Measurements from ENCODE around the gene THRA.

- TF ChIP-seq SP2 (IDR thresholded peaks at IDR 0.05; ENCODE audit: low read length): no peak
- no peak for TF ChIP-seq POLR2A (IDR thresholded peaks at IDR 0.05; ENCODE audit: control extremely low read depth in 1 of 2, low read depth in 2 of 2, low read length in 2 of 2)
- no peak for TF ChIP-seq EGR1 (IDR thresholded peaks at IDR 0.05; ENCODE audit: borderline replicate concordance, low read depth, low read length)
- TF ChIP-seq, protein P1, sequence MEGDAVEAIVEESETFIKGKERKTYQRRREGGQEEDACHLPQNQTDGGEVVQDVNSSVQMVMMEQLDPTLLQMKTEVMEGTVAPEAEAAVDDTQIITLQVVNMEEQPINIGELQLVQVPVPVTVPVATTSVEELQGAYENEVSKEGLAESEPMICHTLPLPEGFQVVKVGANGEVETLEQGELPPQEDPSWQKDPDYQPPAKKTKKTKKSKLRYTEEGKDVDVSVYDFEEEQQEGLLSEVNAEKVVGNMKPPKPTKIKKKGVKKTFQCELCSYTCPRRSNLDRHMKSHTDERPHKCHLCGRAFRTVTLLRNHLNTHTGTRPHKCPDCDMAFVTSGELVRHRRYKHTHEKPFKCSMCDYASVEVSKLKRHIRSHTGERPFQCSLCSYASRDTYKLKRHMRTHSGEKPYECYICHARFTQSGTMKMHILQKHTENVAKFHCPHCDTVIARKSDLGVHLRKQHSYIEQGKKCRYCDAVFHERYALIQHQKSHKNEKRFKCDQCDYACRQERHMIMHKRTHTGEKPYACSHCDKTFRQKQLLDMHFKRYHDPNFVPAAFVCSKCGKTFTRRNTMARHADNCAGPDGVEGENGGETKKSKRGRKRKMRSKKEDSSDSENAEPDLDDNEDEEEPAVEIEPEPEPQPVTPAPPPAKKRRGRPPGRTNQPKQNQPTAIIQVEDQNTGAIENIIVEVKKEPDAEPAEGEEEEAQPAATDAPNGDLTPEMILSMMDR (IDR thresholded peaks at IDR 0.05; ENCODE audit: control extremely low read depth in 1 of 3, insufficient read depth in 1 of 3, low read depth in 1 of 3, low read length in 3 of 3): no peak
- TF ChIP-seq POLR2AphosphoS5 (IDR thresholded peaks at IDR 0.05; ENCODE audit: low read depth, low read length): no peak
- no peak for TF ChIP-seq CHD2 (IDR thresholded peaks at IDR 0.05; ENCODE audit: low read length)
- TF ChIP-seq RXRA (IDR thresholded peaks at IDR 0.05; ENCODE audit: insufficient read depth, low read depth, low read length): no peak
- TF ChIP-seq SIN3A (conservative IDR thresholded peaks at IDR 0.05 in 1 of 2, IDR thresholded peaks at IDR 0.05 in 1 of 2; ENCODE audit: low read depth in 1 of 2, low read length in 2 of 2): no peak
- no peak for TF ChIP-seq CEBPB (IDR thresholded peaks at IDR 0.05; ENCODE audit: low read depth, low read length)
- no peak for TF ChIP-seq ASH2L (IDR thresholded peaks at IDR 0.05; ENCODE audit: low read length)
- TF ChIP-seq GABPA (IDR thresholded peaks at IDR 0.05; ENCODE audit: borderline replicate concordance, insufficient read depth, low read length): no peak
- TF ChIP-seq, protein P2, sequence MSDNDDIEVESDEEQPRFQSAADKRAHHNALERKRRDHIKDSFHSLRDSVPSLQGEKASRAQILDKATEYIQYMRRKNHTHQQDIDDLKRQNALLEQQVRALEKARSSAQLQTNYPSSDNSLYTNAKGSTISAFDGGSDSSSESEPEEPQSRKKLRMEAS (IDR thresholded peaks at IDR 0.05): no peak
Measured at GRCh38 chr17:40097087-40097486, 34.3 kb downstream of the THRA start.

All from H1 (cell line).